Measurements from ENCODE around the gene XRCC4.

DNA sequence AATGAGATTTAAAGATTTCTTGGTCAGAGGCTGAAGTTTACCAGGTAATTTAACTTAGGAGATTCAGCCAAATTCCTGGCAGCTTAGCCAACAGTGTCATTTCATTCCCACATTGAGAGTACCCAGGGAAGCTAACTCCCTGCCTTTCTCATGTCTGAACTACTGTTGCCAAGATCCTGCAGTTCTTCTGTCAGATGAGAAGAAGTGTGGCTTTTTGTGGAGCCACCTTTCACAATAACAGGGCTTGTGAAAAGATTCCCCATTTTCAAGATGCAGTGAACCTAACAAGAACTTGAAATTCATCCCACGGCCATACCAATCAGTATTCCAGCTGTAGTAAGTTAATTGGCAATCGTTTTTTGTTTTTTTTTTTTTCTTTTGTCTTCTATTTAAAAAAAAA lies 176.4 kb downstream of the XRCC4 start:
- TF ChIP-seq, protein P1, sequence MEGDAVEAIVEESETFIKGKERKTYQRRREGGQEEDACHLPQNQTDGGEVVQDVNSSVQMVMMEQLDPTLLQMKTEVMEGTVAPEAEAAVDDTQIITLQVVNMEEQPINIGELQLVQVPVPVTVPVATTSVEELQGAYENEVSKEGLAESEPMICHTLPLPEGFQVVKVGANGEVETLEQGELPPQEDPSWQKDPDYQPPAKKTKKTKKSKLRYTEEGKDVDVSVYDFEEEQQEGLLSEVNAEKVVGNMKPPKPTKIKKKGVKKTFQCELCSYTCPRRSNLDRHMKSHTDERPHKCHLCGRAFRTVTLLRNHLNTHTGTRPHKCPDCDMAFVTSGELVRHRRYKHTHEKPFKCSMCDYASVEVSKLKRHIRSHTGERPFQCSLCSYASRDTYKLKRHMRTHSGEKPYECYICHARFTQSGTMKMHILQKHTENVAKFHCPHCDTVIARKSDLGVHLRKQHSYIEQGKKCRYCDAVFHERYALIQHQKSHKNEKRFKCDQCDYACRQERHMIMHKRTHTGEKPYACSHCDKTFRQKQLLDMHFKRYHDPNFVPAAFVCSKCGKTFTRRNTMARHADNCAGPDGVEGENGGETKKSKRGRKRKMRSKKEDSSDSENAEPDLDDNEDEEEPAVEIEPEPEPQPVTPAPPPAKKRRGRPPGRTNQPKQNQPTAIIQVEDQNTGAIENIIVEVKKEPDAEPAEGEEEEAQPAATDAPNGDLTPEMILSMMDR (IDR thresholded peaks at IDR 0.05), result no peak
- TF ChIP-seq POLR2A (IDR thresholded peaks at IDR 0.05), result no peak

Data from adrenal gland (tissue), 5 donors.